ENCODE results near the gene FGF1.

FGF1 gene

GRCh38 chr5:142610176-142611001, 75.5 kb downstream of the FGF1 start:
- peak overlapping the region in 1 of 2 experiments; percentile 50 for H2BK12ac ChIP-seq (ENCODE audit: low read length in 2 of 2)
- H3K4me2 ChIP-seq (ENCODE audit: low read length, poor library complexity, severe bottlenecking) = no peak overlapping the region
- no peak overlapping the region for H3K4me3 ChIP-seq (ENCODE audit: insufficient read depth in 1 of 2, low read depth in 1 of 2, low read length in 2 of 2)
- no peak overlapping the region for H2AFZ ChIP-seq (ENCODE audit: low read depth, low read length)
- WGBS = 83% methylated on average over 6 of the region's 6 CpGs
- no peak overlapping the region for H3K4ac ChIP-seq (ENCODE audit: low read depth in 1 of 2, low read length in 2 of 2)
- no peak overlapping the region for H3K9ac ChIP-seq (ENCODE audit: low read length)
- no peak overlapping the region for H3K23ac ChIP-seq (ENCODE audit: low read length in 2 of 2)
- no peak overlapping the region for H3K27ac ChIP-seq (ENCODE audit: low read length, poor library complexity, severe bottlenecking)
- no peaks in the 10 kb centered on the region for H3K36me3 ChIP-seq (ENCODE audit: control insufficient read depth in 1 of 2, insufficient read depth in 2 of 2, low read depth in 1 of 2, low read length in 2 of 2)
- H3K79me1 ChIP-seq (replicated peaks; ENCODE audit: low read length, poor library complexity, severe bottlenecking) = no peaks in the 10 kb centered on the region
- no peak overlapping the region for H2AK5ac ChIP-seq (ENCODE audit: low read length, severe bottlenecking)
- no peak overlapping the region for H3K14ac ChIP-seq (ENCODE audit: low read length in 2 of 2)
- no peaks in the 10 kb centered on the region for H3K27me3 ChIP-seq (ENCODE audit: control insufficient read depth in 1 of 2, insufficient read depth in 1 of 2, low read length in 2 of 2)
- H2BK15ac ChIP-seq (ENCODE audit: low read depth, poor library complexity, severe bottlenecking) = no peak overlapping the region
- no peak for DNase-seq
- H3K18ac ChIP-seq (ENCODE audit: low read depth in 1 of 2, low read length in 2 of 2) = no peak overlapping the region
- no peaks in the 10 kb centered on the region for H3K9me3 ChIP-seq (ENCODE audit: control insufficient read depth, low read length)
- H4K8ac ChIP-seq (ENCODE audit: low read length) = peak overlapping the region; percentile 82
- no peak overlapping the region for H2BK120ac ChIP-seq (ENCODE audit: low read depth, low read length)
- H4K91ac ChIP-seq (ENCODE audit: low read length) = peak overlapping the region; percentile 34
- H2BK5ac ChIP-seq (ENCODE audit: low read depth, low read length, poor library complexity, severe bottlenecking) = no peak overlapping the region
- H3K4me1 ChIP-seq (ENCODE audit: control insufficient read depth, insufficient read depth, low read depth, low read length) = no peaks in the 10 kb centered on the region

- Histone ChIP-seq H3K4me2 (ENCODE audit: low read length, poor library complexity, severe bottlenecking) (no peak overlapping the region), H3K14ac (ENCODE audit: low read length in 2 of 2) (no peak overlapping the region), H3K4me3 (ENCODE audit: insufficient read depth in 1 of 2, low read depth in 1 of 2, low read length in 2 of 2) (no peak overlapping the region)
Measured at GRCh38 chr5:142609142-142609541, 76.7 kb downstream of the FGF1 start.

GRCh38 chr5:142608081-142608480, 77.8 kb downstream of the FGF1 start:
- H3K9me3 ChIP-seq (ENCODE audit: control insufficient read depth, low read length) = no peaks in the 10 kb centered on the region
- no peak overlapping the region for H2BK5ac ChIP-seq (ENCODE audit: low read depth, low read length, poor library complexity, severe bottlenecking)
- H3K79me1 ChIP-seq (replicated peaks; ENCODE audit: low read length, poor library complexity, severe bottlenecking) = no peaks in the 10 kb centered on the region
- H2AFZ ChIP-seq (ENCODE audit: low read depth, low read length) = no peak overlapping the region
- no peak overlapping the region for H4K91ac ChIP-seq (ENCODE audit: low read length)
- no peaks in the 10 kb centered on the region for H3K4me1 ChIP-seq (ENCODE audit: control insufficient read depth, insufficient read depth, low read depth, low read length)
- DNase-seq = no peak
- no peak overlapping the region for H3K18ac ChIP-seq (ENCODE audit: low read depth in 1 of 2, low read length in 2 of 2)
- no peak overlapping the region for H3K14ac ChIP-seq (ENCODE audit: low read length in 2 of 2)
- H2BK15ac ChIP-seq (ENCODE audit: low read depth, poor library complexity, severe bottlenecking) = no peak overlapping the region
- no peak overlapping the region for H3K4me2 ChIP-seq (ENCODE audit: low read length, poor library complexity, severe bottlenecking)
- no peak overlapping the region for H3K4me3 ChIP-seq (ENCODE audit: insufficient read depth in 1 of 2, low read depth in 1 of 2, low read length in 2 of 2)
- peaks cover 0 to 3% of the 10 kb centered on the region in 2 experiments for H3K36me3 ChIP-seq (ENCODE audit: control insufficient read depth in 1 of 2, insufficient read depth in 2 of 2, low read depth in 1 of 2, low read length in 2 of 2)
- H3K23ac ChIP-seq (ENCODE audit: low read length in 2 of 2) = no peak overlapping the region
- H2BK12ac ChIP-seq (ENCODE audit: low read length in 2 of 2) = no peak overlapping the region
- H2AK5ac ChIP-seq (ENCODE audit: low read length, severe bottlenecking) = no peak overlapping the region
- no peak overlapping the region for H3K27ac ChIP-seq (ENCODE audit: low read length, poor library complexity, severe bottlenecking)
- H4K8ac ChIP-seq (ENCODE audit: low read length) = no peak overlapping the region
- H3K27me3 ChIP-seq (ENCODE audit: control insufficient read depth in 1 of 2, insufficient read depth in 1 of 2, low read length in 2 of 2) = no peaks in the 10 kb centered on the region
- WGBS = 65% methylated on average over 6 of the region's 7 CpGs
- H3K9ac ChIP-seq (ENCODE audit: low read length) = no peak overlapping the region
- no peak overlapping the region for H2BK120ac ChIP-seq (ENCODE audit: low read depth, low read length)
- no peak overlapping the region for H3K4ac ChIP-seq (ENCODE audit: low read depth in 1 of 2, low read length in 2 of 2)

More at GRCh38 chr5:142609142-142609541, 76.7 kb downstream of the FGF1 start:
- 95% methylated on average over 6 of the region's 6 CpGs for WGBS
- no peak overlapping the region for H2BK12ac ChIP-seq (ENCODE audit: low read length in 2 of 2)
- no peak overlapping the region for H2BK5ac ChIP-seq (ENCODE audit: low read depth, low read length, poor library complexity, severe bottlenecking)
- H4K8ac ChIP-seq (ENCODE audit: low read length) = no peak overlapping the region
- no peak overlapping the region for H2BK120ac ChIP-seq (ENCODE audit: low read depth, low read length)
- H2AK5ac ChIP-seq (ENCODE audit: low read length, severe bottlenecking) = no peak overlapping the region
- H2AFZ ChIP-seq (ENCODE audit: low read depth, low read length) = no peak overlapping the region
- no peaks in the 10 kb centered on the region for H3K4me1 ChIP-seq (ENCODE audit: control insufficient read depth, insufficient read depth, low read depth, low read length)
- peak overlapping the region; percentile 28 for H4K91ac ChIP-seq (ENCODE audit: low read length)
- H3K79me1 ChIP-seq (replicated peaks; ENCODE audit: low read length, poor library complexity, severe bottlenecking) = no peaks in the 10 kb centered on the region
- H3K27ac ChIP-seq (ENCODE audit: low read length, poor library complexity, severe bottlenecking) = no peak overlapping the region
- no peak overlapping the region for H3K23ac ChIP-seq (ENCODE audit: low read length in 2 of 2)
- no peak for DNase-seq
- H3K4ac ChIP-seq (ENCODE audit: low read depth in 1 of 2, low read length in 2 of 2) = no peak overlapping the region
- H3K9me3 ChIP-seq (ENCODE audit: control insufficient read depth, low read length) = no peaks in the 10 kb centered on the region
- no peaks in the 10 kb centered on the region for H3K27me3 ChIP-seq (ENCODE audit: control insufficient read depth in 1 of 2, insufficient read depth in 1 of 2, low read length in 2 of 2)
- no peak overlapping the region for H2BK15ac ChIP-seq (ENCODE audit: low read depth, poor library complexity, severe bottlenecking)
- no peak overlapping the region for H3K18ac ChIP-seq (ENCODE audit: low read depth in 1 of 2, low read length in 2 of 2)
- H3K9ac ChIP-seq (ENCODE audit: low read length) = no peak overlapping the region
- peaks cover 0 to 3% of the 10 kb centered on the region in 2 experiments for H3K36me3 ChIP-seq (ENCODE audit: control insufficient read depth in 1 of 2, insufficient read depth in 2 of 2, low read depth in 1 of 2, low read length in 2 of 2)

GRCh38 chr5:142605611-142606010, 80.3 kb downstream of the FGF1 start:
- peaks cover 0 to 3% of the 10 kb centered on the region in 2 experiments for H3K36me3 ChIP-seq (ENCODE audit: control insufficient read depth in 1 of 2, insufficient read depth in 2 of 2, low read depth in 1 of 2, low read length in 2 of 2)
- peak overlapping the region; percentile 69 for H4K8ac ChIP-seq (ENCODE audit: low read length)
- peak overlapping the region in 1 of 2 experiments; percentile 53 for H3K14ac ChIP-seq (ENCODE audit: low read length in 2 of 2)
- no peak overlapping the region for H3K4me2 ChIP-seq (ENCODE audit: low read length, poor library complexity, severe bottlenecking)
- H3K79me1 ChIP-seq (replicated peaks; ENCODE audit: low read length, poor library complexity, severe bottlenecking) = no peaks in the 10 kb centered on the region
- H3K27ac ChIP-seq (ENCODE audit: low read length, poor library complexity, severe bottlenecking) = no peak overlapping the region
- no peak overlapping the region for H2BK5ac ChIP-seq (ENCODE audit: low read depth, low read length, poor library complexity, severe bottlenecking)
- no peak overlapping the region for H2BK120ac ChIP-seq (ENCODE audit: low read depth, low read length)
- no peaks in the 10 kb centered on the region for H3K27me3 ChIP-seq (ENCODE audit: control insufficient read depth in 1 of 2, insufficient read depth in 1 of 2, low read length in 2 of 2)
- H2BK12ac ChIP-seq (ENCODE audit: low read length in 2 of 2) = peak overlapping the region in 1 of 2 experiments; percentile 87
- H4K91ac ChIP-seq (ENCODE audit: low read length) = peak overlapping the region; percentile 65
- peaks cover 3% of the 10 kb centered on the region for H3K4me1 ChIP-seq (ENCODE audit: control insufficient read depth, insufficient read depth, low read depth, low read length)
- peak; percentile 39 for DNase-seq
- H2AFZ ChIP-seq (ENCODE audit: low read depth, low read length) = no peak overlapping the region
- no peak overlapping the region for H2AK5ac ChIP-seq (ENCODE audit: low read length, severe bottlenecking)
- no peaks in the 10 kb centered on the region for H3K9me3 ChIP-seq (ENCODE audit: control insufficient read depth, low read length)
- no peak overlapping the region for H2BK15ac ChIP-seq (ENCODE audit: low read depth, poor library complexity, severe bottlenecking)
- H3K4ac ChIP-seq (ENCODE audit: low read depth in 1 of 2, low read length in 2 of 2) = no peak overlapping the region
- peak overlapping the region in 1 of 2 experiments; percentile 64 for H3K18ac ChIP-seq (ENCODE audit: low read depth in 1 of 2, low read length in 2 of 2)
- H3K4me3 ChIP-seq (ENCODE audit: insufficient read depth in 1 of 2, low read depth in 1 of 2, low read length in 2 of 2) = no peak overlapping the region
- WGBS = 88% methylated on average over 3 of the region's 5 CpGs
- H3K23ac ChIP-seq (ENCODE audit: low read length in 2 of 2) = no peak overlapping the region
- H3K9ac ChIP-seq (ENCODE audit: low read length) = no peak overlapping the region
